CD4-positive, alpha-beta T cell (primary cell): ENCODE measurements around the gene AKR1C1. TPM values are rescaled to one million over a fixed set of nuclear protein-coding genes. Genes with fewer than 3 reads are reported as not detected.
"Not testable (repeated sequence)": the region's sequence is repeated elsewhere in the genome, so short reads cannot be mapped to it uniquely, and the experiment has no call there.

Experiments used
- ATAC-seq: fragments of 200-7000 bp; cut with Tn5 transposase; one replicate; pipeline ENCODE4 v1.10.0; 2022; ENCODE audit warnings: mild to moderate bottlenecking; ENCODE audit not compliant: poor library complexity
- CTCF ChIA-PET: fragments of 350-600 bp; sonication (Branson Sonifier 250); formaldehyde crosslinking; loops from one replicate; lab custom pipeline; 2021; ENCODE audit warnings: antibody characterized with exemption, inconsistent platforms; lab: Charles Lee
- POLR2A ChIA-PET: fragments of 350-600 bp; sonication (Branson Sonifier 250); formaldehyde crosslinking; loops from one replicate; lab custom pipeline; 2021; ENCODE audit warnings: antibody characterized with exemption, inconsistent platforms; lab: Charles Lee
- DNase-seq, 14 experiments: peaks; one replicate each; pipeline ENCODE4 v3.0.0-alpha.2; 2013 to 2020; ENCODE audit warnings: mixed read lengths in 2 of 14
- H3K27ac ChIP-seq, 2 donors: one replicate each; pipeline versions ENCODE4 v1.5.1 to v1.7.0; 2013; ENCODE audit warnings: low read length in 2 of 2, low read depth in 1 of 2, mild to moderate bottlenecking in 1 of 2
- H3K27me3 ChIP-seq, 2 experiments: 1 replicate in 1 of 2; 2 replicates in 1 of 2; pipeline versions ENCODE4 v1.6.1 to v1.7.0; 2013; ENCODE audit warnings: low read length in 2 of 2, control low read depth in 1 of 2, mild to moderate bottlenecking in 1 of 2, moderate library complexity in 1 of 2; ENCODE audit not compliant: insufficient read depth in 2 of 2, control insufficient read depth in 1 of 2
- H3K36me3 ChIP-seq: one replicate; pipeline ENCODE4 v1.6.1; 2013; ENCODE audit warnings: low read length, control low read depth; ENCODE audit not compliant: insufficient read depth
- H3K4me1 ChIP-seq: one replicate; pipeline ENCODE4 v1.6.1; 2013; ENCODE audit warnings: low read length, control low read depth; ENCODE audit not compliant: insufficient read depth
- H3K4me3 ChIP-seq: one replicate; pipeline ENCODE4 v1.5.1; 2013; ENCODE audit warnings: mild to moderate bottlenecking, low read length, moderate library complexity
- H3K9me3 ChIP-seq, 2 experiments: 1 replicate in 1 of 2; 2 replicates in 1 of 2; pipeline versions ENCODE4 v1.6.1 to v1.7.0; 2013; ENCODE audit warnings: low read length in 2 of 2, mild to moderate bottlenecking in 2 of 2, control low read depth in 1 of 2, moderate library complexity in 1 of 2; ENCODE audit not compliant: control insufficient read depth in 1 of 2, insufficient read depth in 1 of 2
- H3K27ac Mint-ChIP-seq: one replicate; pipeline ENCODE4 v1.8.0; 2020; ENCODE audit warnings: mixed read lengths
- H3K27me3 Mint-ChIP-seq: one replicate; pipeline ENCODE4 v1.8.0; 2021; ENCODE audit warnings: mixed read lengths
- H3K36me3 Mint-ChIP-seq: one replicate; pipeline ENCODE4 v1.8.0; 2021; ENCODE audit warnings: low read depth, mixed read lengths
- H3K4me1 Mint-ChIP-seq: one replicate; pipeline ENCODE4 v1.8.0; 2021; ENCODE audit warnings: low read depth, mixed read lengths
- H3K4me3 Mint-ChIP-seq: one replicate; pipeline ENCODE4 v1.8.0; 2020; ENCODE audit warnings: mild to moderate bottlenecking, mixed read lengths
- H3K9me3 Mint-ChIP-seq: one replicate; pipeline ENCODE4 v1.8.0; 2020; ENCODE audit warnings: mixed read lengths
- intact Hi-C, 2 experiments: fragments of 100-400 bp; cut with DNase I in 1 of 2; cut with micrococcal nuclease in 1 of 2; formaldehyde crosslinking; loops; one replicate each; pipeline versions ENCODE4 v1.15.1 to v1.9.0; 2023 to 2025; cut with DNase I, micrococcal nuclease
- total RNA-seq, 174 experiments: library from RNA in 2 of 174; stranded (reverse) in 2 of 174; gene quantifications; one replicate each; pipeline ENCODE4 v1.2.3 and lab custom pipeline; 2021 to 2026
- TF ChIP-seq, protein P1 (sequence below): fragments of 200-600 bp; IDR thresholded peaks from one replicate; pipeline ENCODE4 v1.8.0; 2022; ENCODE audit warnings: antibody characterized with exemption, mild to moderate bottlenecking

AKR1C1 gene
- total RNA-seq, 2 experiments from 2014 or later, result 1.6 to 2.6 TPM

DNA sequence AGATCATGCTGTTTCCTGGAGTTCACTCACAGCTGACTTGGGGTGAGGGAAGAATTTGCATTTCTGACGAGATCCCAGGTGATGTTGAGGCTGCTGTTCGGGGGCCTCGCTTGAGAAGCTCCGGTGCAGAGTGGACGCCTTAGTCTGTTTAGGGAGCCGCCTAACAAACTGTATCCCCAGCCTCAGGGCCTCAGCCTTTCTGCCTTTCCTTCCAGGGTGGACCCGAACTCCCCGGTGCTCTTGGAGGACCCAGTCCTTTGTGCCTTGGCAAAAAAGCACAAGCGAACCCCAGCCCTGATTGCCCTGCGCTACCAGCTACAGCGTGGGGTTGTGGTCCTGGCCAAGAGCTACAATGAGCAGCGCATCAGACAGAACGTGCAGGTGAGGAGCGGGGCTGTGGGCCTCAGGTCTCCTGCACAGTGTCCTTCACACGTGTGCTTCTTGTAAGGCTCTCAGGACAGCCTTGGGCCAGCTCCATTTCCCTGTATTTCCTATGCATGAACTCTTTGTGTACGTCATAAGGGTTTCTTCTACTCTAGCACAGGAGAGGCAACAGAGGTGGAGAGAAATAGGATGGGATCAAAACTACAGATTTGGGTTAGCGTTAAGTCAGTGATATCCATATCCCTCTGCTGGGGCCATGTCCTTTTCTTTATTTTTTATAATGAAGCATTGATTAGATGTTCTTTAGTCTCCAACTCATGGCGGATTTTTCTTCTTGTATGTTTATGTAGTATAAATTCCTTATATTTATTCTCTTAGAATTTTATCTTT is 9.3 kb downstream of the AKR1C1 start:
- intact Hi-C loops, ATAC-seq, DNase-seq, H3K27ac ChIP-seq, H3K4me3 Mint-ChIP-seq, H3K27me3 Mint-ChIP-seq, H3K9me3 Mint-ChIP-seq, POLR2A ChIA-PET, H3K27ac Mint-ChIP-seq, H3K27me3 ChIP-seq, CTCF ChIA-PET, H3K4me3 ChIP-seq, H3K9me3 ChIP-seq, H3K4me1 ChIP-seq, H3K36me3 ChIP-seq, H3K4me1 Mint-ChIP-seq: not testable (repeated sequence)
- peaks cover 34% of the 10 kb centered on the region for H3K36me3 Mint-ChIP-seq

DNA sequence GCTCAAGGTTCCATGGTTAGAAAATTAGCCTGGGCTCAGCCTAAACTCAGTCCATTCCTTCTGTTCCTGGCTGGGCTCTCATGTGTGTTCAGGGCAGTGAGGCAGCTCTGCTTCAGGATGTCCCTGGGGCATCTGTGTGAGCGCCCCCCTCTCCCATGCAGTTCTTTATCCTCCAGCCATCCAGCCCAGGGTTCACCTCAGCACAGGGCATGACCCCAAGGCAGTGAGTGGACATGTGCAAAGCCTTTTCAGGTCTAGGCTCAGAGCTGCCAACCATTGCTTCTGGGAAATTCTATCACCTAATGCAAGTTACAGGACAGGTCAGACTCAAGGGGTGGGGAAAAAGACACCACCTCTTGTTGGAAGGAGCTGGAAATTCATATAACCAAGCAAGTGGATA is 10.1 kb downstream of the AKR1C1 start:
- H3K9me3 Mint-ChIP-seq, H3K4me3 ChIP-seq, H3K27ac ChIP-seq, POLR2A ChIA-PET, H3K4me1 Mint-ChIP-seq, ATAC-seq, H3K27me3 Mint-ChIP-seq, H3K27me3 ChIP-seq, CTCF ChIA-PET, H3K4me3 Mint-ChIP-seq, intact Hi-C loops, H3K27ac Mint-ChIP-seq, H3K9me3 ChIP-seq, H3K4me1 ChIP-seq, DNase-seq, H3K36me3 ChIP-seq: not testable (repeated sequence)
- peaks cover 38% of the 10 kb centered on the region for H3K36me3 Mint-ChIP-seq

DNA sequence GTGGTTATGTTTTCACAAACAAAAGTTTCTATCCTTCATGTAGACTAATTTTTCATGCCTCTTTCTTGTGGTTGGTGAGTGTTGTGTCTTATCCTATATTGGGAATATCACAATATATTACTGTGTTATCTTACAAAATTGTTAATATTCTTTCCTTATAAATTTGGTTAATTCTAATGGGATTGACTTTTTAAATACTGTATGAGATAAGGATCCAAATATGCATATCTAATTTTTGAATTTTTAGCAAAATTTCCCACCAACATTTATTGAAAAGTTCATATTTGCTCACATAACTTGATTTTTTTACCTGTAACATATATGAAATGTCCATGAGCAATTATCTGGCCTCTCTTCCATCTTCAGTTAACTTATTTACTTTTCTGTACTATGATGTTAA is 11.2 kb downstream of the AKR1C1 start:
- POLR2A ChIA-PET, H3K9me3 ChIP-seq, CTCF ChIA-PET, ATAC-seq, intact Hi-C loops, DNase-seq, H3K27me3 ChIP-seq, H3K36me3 ChIP-seq, H3K27me3 Mint-ChIP-seq, H3K4me3 ChIP-seq, H3K4me3 Mint-ChIP-seq, H3K27ac Mint-ChIP-seq, H3K27ac ChIP-seq, H3K9me3 Mint-ChIP-seq, H3K4me1 ChIP-seq, H3K4me1 Mint-ChIP-seq: not testable (repeated sequence)
- peaks cover 32% of the 10 kb centered on the region for H3K36me3 Mint-ChIP-seq

DNA sequence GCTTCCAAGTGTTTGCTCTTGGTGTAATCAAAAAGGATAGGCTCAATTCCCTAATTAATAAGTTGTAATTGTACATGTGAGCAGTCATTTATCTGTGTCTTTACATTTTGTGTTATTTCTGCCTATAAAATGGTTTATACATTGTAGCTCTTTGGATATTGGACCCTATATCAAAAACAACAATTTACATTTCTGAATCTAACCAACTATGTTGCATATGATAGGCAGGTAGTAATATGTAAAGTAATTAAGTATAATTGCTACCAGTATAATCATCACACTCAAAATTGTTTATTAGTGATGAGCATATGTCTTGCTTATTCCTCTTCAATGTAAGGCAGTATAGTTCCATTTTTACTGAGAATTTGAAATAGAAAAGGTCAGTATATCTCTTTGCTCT is 13.8 kb downstream of the AKR1C1 start:
- H3K27ac Mint-ChIP-seq, result no peak overlapping the region
- no peaks in the 10 kb centered on the region for H3K4me1 Mint-ChIP-seq
- POLR2A ChIA-PET, result no interaction called here
- Histone ChIP-seq H3K27me3 (no peaks in the 10 kb centered on the region), H3K4me1 (no peaks in the 10 kb centered on the region), H3K27ac (no peak overlapping the region), H3K9me3 (no peaks in the 10 kb centered on the region), H3K36me3 (no peaks in the 10 kb centered on the region), H3K4me3 (no peak overlapping the region)
- peaks cover 21% of the 10 kb centered on the region for H3K36me3 Mint-ChIP-seq
- H3K9me3 Mint-ChIP-seq, result no peaks in the 10 kb centered on the region
- no peaks in the 10 kb centered on the region for H3K27me3 Mint-ChIP-seq
- CTCF ChIA-PET, result no interaction called here
- TF ChIP-seq, protein P1, sequence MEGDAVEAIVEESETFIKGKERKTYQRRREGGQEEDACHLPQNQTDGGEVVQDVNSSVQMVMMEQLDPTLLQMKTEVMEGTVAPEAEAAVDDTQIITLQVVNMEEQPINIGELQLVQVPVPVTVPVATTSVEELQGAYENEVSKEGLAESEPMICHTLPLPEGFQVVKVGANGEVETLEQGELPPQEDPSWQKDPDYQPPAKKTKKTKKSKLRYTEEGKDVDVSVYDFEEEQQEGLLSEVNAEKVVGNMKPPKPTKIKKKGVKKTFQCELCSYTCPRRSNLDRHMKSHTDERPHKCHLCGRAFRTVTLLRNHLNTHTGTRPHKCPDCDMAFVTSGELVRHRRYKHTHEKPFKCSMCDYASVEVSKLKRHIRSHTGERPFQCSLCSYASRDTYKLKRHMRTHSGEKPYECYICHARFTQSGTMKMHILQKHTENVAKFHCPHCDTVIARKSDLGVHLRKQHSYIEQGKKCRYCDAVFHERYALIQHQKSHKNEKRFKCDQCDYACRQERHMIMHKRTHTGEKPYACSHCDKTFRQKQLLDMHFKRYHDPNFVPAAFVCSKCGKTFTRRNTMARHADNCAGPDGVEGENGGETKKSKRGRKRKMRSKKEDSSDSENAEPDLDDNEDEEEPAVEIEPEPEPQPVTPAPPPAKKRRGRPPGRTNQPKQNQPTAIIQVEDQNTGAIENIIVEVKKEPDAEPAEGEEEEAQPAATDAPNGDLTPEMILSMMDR, result no peak
- no peak overlapping the region for H3K4me3 Mint-ChIP-seq
- intact Hi-C loops, result no loop called here
- DNase-seq (no peak), ATAC-seq (no peak)
